ENCODE measurements around the gene OR4L1.
"Not testable (repeated sequence)": the region's sequence is repeated elsewhere in the genome, so short reads cannot be mapped to it uniquely, and the experiment has no call there.

Gene OR4L1

GRCh38 chr14:20059745-20060144 lies at the start of gene OR4L1:
Gene OR4L1 (plus strand): TSS chr14:20060045. CDS start chr14:20060045, 0 bp downstream.
- no peak for DNase-seq (ENCODE audit: low read depth in 2 of 2)

GRCh38 chr14:20019257-20019865 lies 40.5 kb upstream of the OR4L1 start, which contains the start of gene OR4K14:
Gene OR4K14 (minus strand): TSS chr14:20019307. CDS start chr14:20015193, 4,114 bp downstream.
- DNase-seq (ENCODE audit: low read depth in 2 of 2), result no peak

- DNase-seq (ENCODE audit: low read depth in 2 of 2), result no peak
Measured at GRCh38 chr14:20031058-20031457, 28.8 kb upstream of the OR4L1 start.

- no peak for DNase-seq (ENCODE audit: low read depth in 2 of 2)
Measured at GRCh38 chr14:20035449-20035848, 24.4 kb upstream of the OR4L1 start.

GRCh38 chr14:20035938-20036337 lies 23.9 kb upstream of the OR4L1 start, which contains the start of gene OR4K13:
Gene OR4K13 (minus strand): TSS chr14:20036038. CDS start chr14:20034758, 1,280 bp downstream.
- DNase-seq (ENCODE audit: low read depth in 2 of 2), result no peak

- DNase-seq (ENCODE audit: low read depth in 2 of 2), result no peak
Measured at GRCh38 chr14:20044243-20044642, 15.6 kb upstream of the OR4L1 start.

GRCh38 chr14:20048202-20048601 lies 11.6 kb upstream of the OR4L1 start:
- no peak for DNase-seq (ENCODE audit: low read depth in 2 of 2)

GRCh38 chr14:20092050-20092449 lies 32.2 kb downstream of the OR4L1 start:
- DNase-seq (ENCODE audit: low read depth in 2 of 2), result no peak

- DNase-seq (ENCODE audit: low read depth in 2 of 2), result no peak
Measured at GRCh38 chr14:20093442-20093841, 33.6 kb downstream of the OR4L1 start.

- DNase-seq (ENCODE audit: low read depth in 2 of 2), result not testable (repeated sequence)
Measured at GRCh38 chr14:20098926-20099770, 39.3 kb downstream of the OR4L1 start.

GRCh38 chr14:20110438-20110837 lies 50.6 kb downstream of the OR4L1 start, which contains the start of gene OR4K17:
Gene OR4K17 (plus strand): TSS chr14:20110739. CDS start chr14:20117500, 6,761 bp downstream.
- no peak for DNase-seq (ENCODE audit: low read depth in 2 of 2)
